ENCODE data around the gene ABHD17A. TPM values are rescaled to one million over a fixed set of nuclear protein-coding genes. Genes with fewer than 3 reads are reported as not detected.

The ABHD17A gene
- total RNA-seq, 4 donors from 2014 or later, result 86.8 to 134 (median 91.4) TPM

- no peak for DNase-seq
- intact Hi-C loops (cut with DNase I), result no loop called here
- Histone ChIP-seq H3K36me3 (peaks cover 12 to 15% of the 10 kb centered on the region in 2 donors), H3K27ac (no peak overlapping the region), H3K4me1 (peaks cover 7 to 34% of the 10 kb centered on the region in 2 donors), H3K27me3 (no peaks in the 10 kb centered on the region), H3K4me3 (replicated peaks in 1 of 3) (no peak overlapping the region), H3K9me3 (no peaks in the 10 kb centered on the region)
- WGBS, 2 donors, result 93 to 96% methylated on average over 3 to 32 of the region's 37 CpGs
- TF ChIP-seq POLR2A (IDR thresholded peaks at IDR 0.05), result no peak
- no peak for TF ChIP-seq CTCF (IDR thresholded peaks at IDR 0.05)
These were observed 26.7 kb upstream of the ABHD17A start for GRCh38 chr19:1911995-1912394.

- 83 to 88% methylated on average over 13 of the region's 13 CpGs for WGBS, 2 donors
- no peak for DNase-seq
- Histone ChIP-seq H3K36me3 (peaks cover 12 to 15% of the 10 kb centered on the region in 2 donors), H3K27ac (no peak overlapping the region), H3K9me3 (no peaks in the 10 kb centered on the region), H3K27me3 (no peaks in the 10 kb centered on the region), H3K4me3 (replicated peaks in 1 of 3) (no peak overlapping the region), H3K4me1 (peaks cover 9 to 37% of the 10 kb centered on the region in 2 donors)
- TF ChIP-seq CTCF (IDR thresholded peaks at IDR 0.05), result no peak
- no peak for TF ChIP-seq POLR2A (IDR thresholded peaks at IDR 0.05)
- intact Hi-C loops (cut with DNase I), result no loop called here
These were observed 25.8 kb upstream of the ABHD17A start for GRCh38 chr19:1911098-1911497.

- peaks cover 12 to 15% of the 10 kb centered on the region in 2 donors for H3K36me3 ChIP-seq
- no peak for TF ChIP-seq POLR2A (IDR thresholded peaks at IDR 0.05)
- TF ChIP-seq CTCF (IDR thresholded peaks at IDR 0.05), result no peak
- peaks cover 14 to 42% of the 10 kb centered on the region in 2 donors for H3K4me1 ChIP-seq
- no peaks in the 10 kb centered on the region for H3K27me3 ChIP-seq
- H3K9me3 ChIP-seq, result no peaks in the 10 kb centered on the region
- no peak overlapping the region for H3K4me3 ChIP-seq (replicated peaks in 1 of 3)
- no peak overlapping the region for H3K27ac ChIP-seq
- intact Hi-C loops (cut with DNase I), result no loop called here
- 100% methylated on average over 3 to 7 of the region's 10 CpGs for WGBS, 2 donors
- DNase-seq, result no peak
These were observed 24.9 kb upstream of the ABHD17A start for GRCh38 chr19:1910177-1910576.

- TF ChIP-seq CTCF (IDR thresholded peaks at IDR 0.05), result no peak
- no peak for TF ChIP-seq POLR2A (IDR thresholded peaks at IDR 0.05)
- Histone ChIP-seq H3K9me3 (no peaks in the 10 kb centered on the region), H3K36me3 (peaks cover 12 to 15% of the 10 kb centered on the region in 2 donors), H3K4me1 (peaks cover 17 to 45% of the 10 kb centered on the region in 2 donors), H3K4me3 (replicated peaks in 1 of 3) (no peak overlapping the region), H3K27me3 (no peaks in the 10 kb centered on the region), H3K27ac (no peak overlapping the region)
- WGBS, 2 donors, result 57 to 80% methylated on average over 1 to 10 of the region's 10 CpGs
- intact Hi-C loops (cut with DNase I), result no loop called here
- DNase-seq, result no peak
These were observed 24.4 kb upstream of the ABHD17A start for GRCh38 chr19:1909761-1910080.

- 97 to 98% methylated on average over 8 to 13 of the region's 13 CpGs for WGBS, 2 donors
These were observed 23.0 kb upstream of the ABHD17A start for GRCh38 chr19:1908364-1908678.

More at GRCh38 chr19:1908364-1908678, 23.0 kb upstream of the ABHD17A start:
- Histone ChIP-seq H3K4me3 (replicated peaks in 1 of 3) (no peak overlapping the region), H3K4me1 (peaks cover 21 to 43% of the 10 kb centered on the region in 2 donors), H3K27ac (no peak overlapping the region), H3K9me3 (no peaks in the 10 kb centered on the region), H3K27me3 (no peaks in the 10 kb centered on the region), H3K36me3 (peaks cover 12% of the 10 kb centered on the region in 2 donors)
- no peak for DNase-seq
- TF ChIP-seq POLR2A (IDR thresholded peaks at IDR 0.05) (no peak), CTCF (IDR thresholded peaks at IDR 0.05) (no peak)
- intact Hi-C loops (cut with DNase I), result no loop called here
